NK-92 (cell line): ENCODE data around the gene ENTPD7.
"Not testable (repeated sequence)": the region's sequence is repeated elsewhere in the genome, so short reads cannot be mapped to it uniquely, and the experiment has no call there.

Experiments
- DNase-seq: peaks from one replicate; lab custom pipeline; 2025; ENCODE audit not compliant: unreplicated experiment; lab: John Stamatoyannopoulos, UW

The ENTPD7 gene

DNA sequence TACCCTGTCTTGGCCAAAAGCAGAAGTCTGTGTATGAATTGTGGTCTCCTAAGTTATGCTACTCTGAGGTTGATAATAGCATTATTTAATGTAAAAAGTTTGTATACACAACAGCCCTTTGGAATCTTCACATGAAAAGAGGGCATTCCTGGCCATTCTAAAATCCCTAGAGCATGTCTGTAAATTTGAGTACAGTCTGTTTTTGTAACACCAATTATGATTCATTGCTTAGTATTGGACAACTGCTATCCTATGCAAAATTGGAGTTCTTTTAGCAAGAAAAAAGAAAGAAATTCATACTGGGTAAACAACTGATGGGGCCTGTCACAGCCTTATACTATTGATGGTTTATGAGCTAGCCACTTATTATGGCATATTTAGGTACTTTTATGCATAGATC lies 82.9 kb downstream of the ENTPD7 start:
- DNase-seq: no peak

DNA sequence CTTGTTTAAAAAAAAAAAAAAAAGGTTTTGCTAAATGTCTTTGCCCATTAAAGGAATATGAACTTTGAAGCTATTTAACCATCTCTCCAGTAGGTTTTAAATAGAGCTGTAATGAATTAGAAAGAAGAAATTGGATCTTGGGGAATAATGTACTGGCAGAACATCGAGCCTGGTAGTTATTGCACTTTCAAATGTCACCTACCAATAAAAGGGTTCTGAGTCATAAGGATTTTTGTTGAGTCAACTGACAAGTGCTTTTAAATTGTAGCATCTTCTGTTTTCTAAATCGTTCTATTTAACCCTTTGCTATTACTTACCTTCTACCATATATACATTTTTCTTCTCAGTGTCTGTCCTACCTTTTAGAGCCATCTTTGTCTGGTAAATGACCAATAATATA lies 83.4 kb downstream of the ENTPD7 start:
- DNase-seq: no peak

- DNase-seq: no peak
These were observed 84.5 kb downstream of the ENTPD7 start for GRCh38 chr10:99743841-99744240.

DNA sequence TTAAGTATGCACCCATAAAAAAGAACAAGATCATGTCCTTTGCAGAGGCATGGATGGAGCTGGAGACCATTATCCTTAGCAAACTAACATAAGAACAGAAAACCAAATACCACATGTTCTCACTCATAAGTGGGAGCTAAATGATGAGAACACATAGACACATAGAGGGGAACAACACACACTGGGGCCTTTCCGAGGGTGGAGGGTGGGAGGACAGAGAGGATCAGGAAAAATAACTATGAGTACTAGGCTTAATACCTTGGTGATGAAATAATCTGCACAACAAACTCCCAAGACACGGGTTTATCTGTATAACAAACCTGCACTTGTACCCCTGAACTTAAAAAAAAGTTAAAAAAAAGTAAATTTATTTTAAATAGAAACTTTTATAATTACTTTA lies 86.9 kb downstream of the ENTPD7 start:
- not testable (repeated sequence) for DNase-seq

- DNase-seq: no peak
These were observed 89.6 kb downstream of the ENTPD7 start for GRCh38 chr10:99748823-99749451.

DNA sequence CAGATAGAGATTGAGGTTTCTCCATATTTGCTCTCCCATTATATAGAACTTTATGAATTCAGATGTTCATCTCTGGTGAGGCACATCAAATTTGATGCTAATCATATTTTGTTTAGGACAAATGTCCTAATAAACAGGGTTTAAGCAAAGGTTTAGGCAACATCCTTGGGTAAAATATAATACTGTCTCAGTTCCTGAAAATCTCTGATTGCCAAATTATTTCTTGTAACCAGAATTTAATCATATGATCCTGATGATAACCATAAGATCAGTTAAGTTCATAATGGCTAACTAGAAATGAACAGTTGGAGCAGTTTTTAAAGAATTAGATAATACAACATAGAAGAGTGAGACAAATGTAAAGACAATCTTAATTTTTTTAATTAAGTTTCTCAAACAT lies 91.3 kb downstream of the ENTPD7 start:
- no peak for DNase-seq

GRCh38 chr10:99754670-99755069 lies 95.4 kb downstream of the ENTPD7 start:
- DNase-seq: no peak
